Neuron (in vitro differentiated cells): ENCODE measurements around the gene LSS.
"Not testable (repeated sequence)": the region's sequence is repeated elsewhere in the genome, so short reads cannot be mapped to it uniquely, and the experiment has no call there.

Source experiments
- H2AFZ ChIP-seq: one replicate; pipeline ENCODE4 v1.6.1; 2013; ENCODE audit warnings: low read depth, mild to moderate bottlenecking, inconsistent platforms, low read length, moderate library complexity
- H3K27me3 ChIP-seq: one replicate; pipeline ENCODE4 v1.6.1; 2013; ENCODE audit warnings: low read length; ENCODE audit not compliant: insufficient read depth
- H3K36me3 ChIP-seq: one replicate; pipeline ENCODE4 v1.6.1; 2013; ENCODE audit warnings: low read length; ENCODE audit not compliant: insufficient read depth
- H3K4me1 ChIP-seq: one replicate; pipeline ENCODE4 v1.6.1; 2013; ENCODE audit warnings: low read length; ENCODE audit not compliant: insufficient read depth
- H3K4me3 ChIP-seq: 2 replicates; pipeline ENCODE4 v1.5.1; 2013; ENCODE audit warnings: mild to moderate bottlenecking, low read length, moderate library complexity
- H3K9me3 ChIP-seq: one replicate; pipeline ENCODE4 v1.6.1; 2013; ENCODE audit warnings: low read length

The LSS gene

DNA sequence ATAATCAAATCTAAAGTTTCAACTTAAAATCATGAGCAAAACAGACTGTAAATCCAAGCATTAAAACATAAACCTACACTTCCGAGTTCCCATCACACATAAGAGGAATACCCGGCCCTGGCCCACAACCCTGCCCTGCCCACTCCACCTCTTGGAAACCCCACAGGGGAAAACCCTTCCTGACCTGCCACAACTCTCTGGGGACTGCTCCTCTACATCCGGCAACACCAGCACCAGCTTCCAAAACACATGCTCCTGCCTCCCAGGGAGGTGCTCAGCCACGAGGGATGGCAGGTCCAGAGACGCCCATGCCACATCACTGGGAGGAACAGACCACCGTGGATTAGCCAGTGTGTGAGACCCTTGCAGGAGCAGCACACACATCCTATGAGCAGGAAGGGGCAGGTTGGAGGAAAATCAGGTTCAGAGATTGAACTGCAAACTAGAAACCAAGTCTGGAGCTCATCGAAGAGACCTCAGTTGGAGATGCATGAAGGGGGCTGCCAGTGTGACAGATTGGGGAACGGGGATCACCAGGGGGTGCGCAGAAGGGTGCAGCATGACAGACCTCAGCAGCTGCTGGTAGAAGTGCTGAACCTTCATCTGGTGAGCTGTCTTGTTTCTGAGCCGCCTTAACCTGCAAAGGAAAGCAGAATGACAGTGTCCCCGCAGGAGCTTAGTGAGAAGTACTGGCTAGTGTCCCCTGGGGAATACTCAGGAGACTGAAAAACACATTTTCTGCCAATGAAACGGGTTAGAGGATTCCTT is 25.8 kb upstream of the LSS start:
- no peaks in the 10 kb centered on the region for H3K4me1 ChIP-seq
- H3K27me3 ChIP-seq: no peaks in the 10 kb centered on the region
- H3K9me3 ChIP-seq: no peaks in the 10 kb centered on the region
- H2AFZ ChIP-seq: no peak overlapping the region
- no peak overlapping the region for H3K4me3 ChIP-seq
- peaks cover 88% of the 10 kb centered on the region for H3K36me3 ChIP-seq

DNA sequence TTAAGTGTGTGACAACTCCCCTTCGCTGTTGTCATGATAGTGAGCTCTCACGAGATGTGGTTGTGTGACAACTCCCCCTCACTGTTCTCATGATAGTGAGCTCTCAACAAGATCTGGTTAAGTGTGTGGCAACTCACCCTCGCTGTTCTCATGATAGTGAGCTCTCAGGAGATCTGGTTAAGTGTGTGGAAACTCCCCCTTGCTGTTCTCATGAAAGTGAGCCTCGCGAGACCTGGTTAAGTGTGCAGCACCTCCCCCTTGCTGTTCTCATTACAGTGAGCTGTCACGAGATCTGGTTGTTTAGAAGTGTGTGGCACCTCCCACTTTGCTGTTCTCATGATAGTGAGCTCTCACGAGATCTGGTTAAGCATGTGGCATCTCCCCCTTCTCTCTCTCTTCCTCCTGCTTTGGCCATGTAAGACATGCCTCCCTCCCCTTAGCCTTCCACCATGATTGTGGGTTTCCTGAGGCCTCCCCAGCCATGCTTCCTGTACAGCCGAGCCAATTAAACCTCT is 25.1 kb upstream of the LSS start:
- H3K4me3 ChIP-seq: no peak overlapping the region
- no peaks in the 10 kb centered on the region for H3K4me1 ChIP-seq
- H3K27me3 ChIP-seq: no peaks in the 10 kb centered on the region
- no peaks in the 10 kb centered on the region for H3K9me3 ChIP-seq
- H2AFZ ChIP-seq: no peak overlapping the region
- peaks cover 86% of the 10 kb centered on the region for H3K36me3 ChIP-seq

DNA sequence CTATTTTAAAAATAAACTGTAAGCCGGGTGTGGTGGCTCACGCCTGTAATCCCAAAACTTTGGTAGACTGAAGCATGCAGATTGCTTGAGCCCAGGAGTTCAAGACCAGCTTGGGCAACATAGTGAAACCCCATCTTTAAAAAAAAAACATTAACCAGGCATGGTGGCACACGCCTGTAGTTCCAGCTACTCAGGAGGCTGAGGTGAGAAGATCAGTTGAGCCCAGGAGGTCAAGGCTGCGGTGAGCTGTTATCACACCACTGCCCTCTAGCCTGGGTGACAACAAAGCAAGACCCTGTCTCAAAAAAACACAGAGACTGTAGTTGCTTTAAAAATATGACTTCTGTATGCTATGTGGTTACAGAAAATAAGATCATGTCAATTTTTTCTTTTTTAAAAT is 24.3 kb upstream of the LSS start:
- no peaks in the 10 kb centered on the region for H3K4me1 ChIP-seq
- H3K36me3 ChIP-seq: peaks cover 84% of the 10 kb centered on the region

DNA sequence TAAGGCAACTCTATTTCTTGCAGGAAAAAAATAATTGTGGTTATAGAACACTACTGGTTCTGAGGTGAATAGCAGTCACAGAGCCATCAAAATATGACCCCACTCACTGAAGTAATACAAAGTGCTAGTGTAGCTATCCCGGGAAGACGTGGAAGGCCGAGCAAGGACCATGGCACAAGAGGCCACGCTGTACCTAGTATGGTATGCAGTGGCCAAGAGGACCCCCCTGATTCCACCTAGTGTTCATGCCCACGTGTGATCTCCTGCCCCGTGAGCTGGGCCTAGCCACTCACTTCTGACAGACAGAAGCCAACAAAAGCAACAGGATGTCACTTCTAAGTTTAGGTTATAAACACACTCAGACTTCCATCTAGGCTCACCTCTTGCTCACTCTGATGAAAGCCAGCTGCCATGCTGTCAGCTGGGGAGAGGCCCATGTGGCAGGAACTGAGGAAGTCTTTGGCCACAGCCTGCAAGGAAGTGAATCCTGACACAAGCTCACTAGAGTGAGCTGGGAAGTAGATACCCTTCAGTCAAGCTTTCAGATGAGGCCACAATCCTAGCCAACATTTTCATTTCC is 21.7 kb upstream of the LSS start:
- no peak overlapping the region for H2AFZ ChIP-seq
- H3K27me3 ChIP-seq: no peaks in the 10 kb centered on the region
- H3K4me3 ChIP-seq: no peak overlapping the region
- no peaks in the 10 kb centered on the region for H3K9me3 ChIP-seq
- peaks cover 82% of the 10 kb centered on the region for H3K36me3 ChIP-seq
- H3K4me1 ChIP-seq: no peaks in the 10 kb centered on the region

More for the DNA sequence above, 24.3 kb upstream of the LSS start:
- no peak overlapping the region for H3K4me3 ChIP-seq
- H3K9me3 ChIP-seq: no peaks in the 10 kb centered on the region
- no peak overlapping the region for H2AFZ ChIP-seq
- H3K27me3 ChIP-seq: no peaks in the 10 kb centered on the region

GRCh38 chr21:46248827-46249226 is 20.3 kb upstream of the LSS start:
- Histone ChIP-seq H3K36me3 (peaks cover 83% of the 10 kb centered on the region), H3K4me1 (no peaks in the 10 kb centered on the region), H3K9me3 (no peaks in the 10 kb centered on the region), H3K27me3 (no peaks in the 10 kb centered on the region), H2AFZ (no peak overlapping the region), H3K4me3 (no peak overlapping the region)

DNA sequence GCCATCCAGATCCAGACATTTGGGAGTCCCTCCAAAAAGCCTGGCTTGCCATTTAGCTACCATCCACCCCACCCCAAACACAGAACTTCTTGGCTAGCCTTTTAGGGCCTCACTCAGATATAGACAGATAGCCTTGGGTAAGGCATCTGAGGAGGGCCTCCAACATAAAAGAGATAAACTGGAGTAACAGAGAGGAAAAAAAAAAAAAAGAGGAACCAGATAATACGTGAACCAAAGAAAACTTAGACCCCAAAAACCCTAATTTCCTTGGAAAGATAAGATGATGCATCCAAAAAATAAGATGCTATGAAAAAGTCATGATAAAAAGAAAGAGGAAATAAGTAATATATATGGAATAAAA is 19.8 kb upstream of the LSS start:
- peaks cover 83% of the 10 kb centered on the region for H3K36me3 ChIP-seq
- no peaks in the 10 kb centered on the region for H3K9me3 ChIP-seq
- H3K27me3 ChIP-seq: no peaks in the 10 kb centered on the region
- no peaks in the 10 kb centered on the region for H3K4me1 ChIP-seq
- H2AFZ ChIP-seq: no peak overlapping the region
- no peak overlapping the region for H3K4me3 ChIP-seq

- peaks cover 83% of the 10 kb centered on the region for H3K36me3 ChIP-seq
- H3K4me3 ChIP-seq: no peak overlapping the region
- no peak overlapping the region for H2AFZ ChIP-seq
- no peaks in the 10 kb centered on the region for H3K9me3 ChIP-seq
- H3K4me1 ChIP-seq: no peaks in the 10 kb centered on the region
- no peaks in the 10 kb centered on the region for H3K27me3 ChIP-seq
Observed at GRCh38 chr21:46247699-46248421, 19.3 kb upstream of the LSS start.

GRCh38 chr21:46246345-46246744 is 17.8 kb upstream of the LSS start:
- H3K4me3 ChIP-seq: no peak overlapping the region
- no peaks in the 10 kb centered on the region for H3K9me3 ChIP-seq
- peaks cover 87% of the 10 kb centered on the region for H3K36me3 ChIP-seq

DNA sequence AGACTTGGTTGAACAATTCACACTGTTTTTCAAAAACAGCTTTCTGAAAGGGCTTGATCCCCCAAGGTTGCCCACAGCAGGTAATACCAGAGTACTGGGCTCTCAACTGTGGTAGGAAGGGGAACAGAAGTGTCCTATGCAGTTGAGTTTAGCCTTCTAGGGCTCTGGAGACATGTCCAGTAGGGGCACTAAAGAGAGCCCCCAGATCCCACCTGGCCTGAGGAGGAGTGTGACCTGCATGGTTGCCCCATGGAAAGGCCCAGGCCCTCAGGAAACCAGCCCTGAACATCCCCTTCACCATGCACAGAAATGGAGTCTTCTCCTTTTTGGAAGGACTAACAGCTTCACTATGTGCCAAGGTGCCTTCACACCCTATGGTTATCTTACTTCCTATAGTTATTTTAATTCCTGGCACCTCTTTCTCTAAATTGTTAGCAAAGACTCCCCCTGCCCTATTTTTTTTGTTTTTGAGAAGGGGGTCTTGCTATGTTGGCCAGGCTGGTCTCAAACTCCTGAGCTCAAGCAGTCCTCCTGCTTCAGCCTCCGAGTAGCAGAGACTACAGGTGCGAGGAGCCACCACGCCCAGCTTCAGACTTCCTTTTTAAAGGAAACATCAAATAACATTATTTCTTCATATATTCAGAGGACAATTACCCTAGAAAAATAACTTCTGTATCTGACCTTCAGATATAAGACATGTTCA is 16.8 kb upstream of the LSS start:
- Histone ChIP-seq H3K27me3 (no peaks in the 10 kb centered on the region), H3K4me3 (no peak overlapping the region), H2AFZ (no peak overlapping the region), H3K36me3 (peaks cover 87% of the 10 kb centered on the region), H3K9me3 (no peaks in the 10 kb centered on the region), H3K4me1 (no peaks in the 10 kb centered on the region)

More at GRCh38 chr21:46246345-46246744, 17.8 kb upstream of the LSS start:
- Histone ChIP-seq H2AFZ (no peak overlapping the region), H3K27me3 (no peaks in the 10 kb centered on the region), H3K4me1 (no peaks in the 10 kb centered on the region)

DNA sequence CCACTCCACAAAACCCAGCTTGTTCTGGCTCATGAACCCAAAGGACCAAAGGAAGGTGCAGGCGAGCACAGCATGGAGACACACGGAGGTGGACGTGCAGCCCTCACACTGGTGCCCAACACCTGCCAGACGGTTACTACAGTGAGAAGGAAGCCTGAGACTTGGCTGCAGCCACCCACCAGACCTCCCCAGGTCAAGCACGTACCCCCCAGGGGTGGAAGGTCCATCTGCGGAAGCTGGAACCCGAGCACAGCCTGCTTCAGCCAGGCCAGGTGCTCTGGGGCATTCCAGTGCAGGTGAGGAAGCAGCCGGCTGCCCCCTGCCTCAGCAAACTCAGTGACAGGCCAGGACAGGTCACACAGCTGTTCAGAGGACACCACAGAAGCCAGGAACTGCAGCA is 16.0 kb upstream of the LSS start:
- H3K9me3 ChIP-seq: no peaks in the 10 kb centered on the region
- no peaks in the 10 kb centered on the region for H3K4me1 ChIP-seq
- H3K4me3 ChIP-seq: no peak overlapping the region
- no peaks in the 10 kb centered on the region for H3K27me3 ChIP-seq
- no peak overlapping the region for H2AFZ ChIP-seq
- H3K36me3 ChIP-seq: peaks cover 88% of the 10 kb centered on the region

GRCh38 chr21:46243960-46244361 is 15.4 kb upstream of the LSS start:
- Histone ChIP-seq H3K27me3 (no peaks in the 10 kb centered on the region), H3K4me1 (no peaks in the 10 kb centered on the region), H3K4me3 (no peak overlapping the region), H3K36me3 (peaks cover 92% of the 10 kb centered on the region), H3K9me3 (no peaks in the 10 kb centered on the region), H2AFZ (no peak overlapping the region)

DNA sequence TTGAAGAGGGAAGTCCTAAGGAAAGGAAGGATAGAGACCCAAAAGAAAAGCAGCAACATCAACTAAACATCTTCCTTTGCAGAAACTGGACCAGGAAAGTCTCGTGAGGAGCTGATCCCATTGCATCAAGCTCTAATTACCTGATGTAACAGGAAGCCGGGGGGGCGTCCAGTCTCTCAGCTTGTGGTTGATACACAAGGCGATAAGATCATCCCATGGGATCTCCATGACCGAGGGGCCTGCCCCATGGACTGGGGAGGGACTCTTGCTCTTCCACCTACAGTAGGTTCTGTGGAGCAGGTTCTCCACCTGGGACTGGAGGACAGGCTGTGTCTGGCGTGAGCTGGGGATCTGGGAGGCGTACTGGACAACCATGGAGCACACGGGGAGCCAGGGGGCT is 14.8 kb upstream of the LSS start:
- peaks cover 93% of the 10 kb centered on the region for H3K36me3 ChIP-seq
- H3K9me3 ChIP-seq: no peaks in the 10 kb centered on the region
- no peaks in the 10 kb centered on the region for H3K27me3 ChIP-seq
- no peak overlapping the region for H2AFZ ChIP-seq
- no peak overlapping the region for H3K4me3 ChIP-seq
- no peaks in the 10 kb centered on the region for H3K4me1 ChIP-seq

DNA sequence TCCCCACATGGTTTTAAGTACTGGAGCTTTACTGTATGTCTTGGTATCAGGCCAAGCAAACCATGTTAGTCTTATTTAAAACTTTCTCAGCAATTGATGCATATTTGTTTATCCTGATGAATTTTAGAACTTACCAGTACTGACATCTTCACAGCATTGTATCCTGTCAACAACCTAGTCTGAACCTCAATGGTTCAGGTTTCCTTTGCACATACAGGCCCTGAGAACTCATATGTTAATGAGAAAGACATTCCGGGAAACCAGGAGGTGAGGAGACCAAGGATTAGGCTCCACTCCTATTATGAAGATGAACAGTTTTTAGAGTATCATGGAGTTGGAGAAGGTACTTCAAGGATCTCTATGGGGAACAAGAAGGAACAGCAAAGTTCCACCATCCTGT is 13.0 kb upstream of the LSS start:
- H3K4me3 ChIP-seq, H3K4me1 ChIP-seq: not testable (repeated sequence)
- peaks cover 89% of the 10 kb centered on the region for H3K36me3 ChIP-seq

More for the DNA sequence above, 13.0 kb upstream of the LSS start:
- not testable (repeated sequence) for H3K27me3 ChIP-seq, H2AFZ ChIP-seq, H3K9me3 ChIP-seq
